ENCODE data around the gene PRKCE. TPM values are rescaled to one million over a fixed set of nuclear protein-coding genes. Genes with fewer than 3 reads are reported as not detected.
A peak's percentile ranks its signal among the peaks of the same experiment; 100 is the strongest.

PRKCE gene
- total and polyA plus RNA-seq, 11 donors: 4.1 to 22.3 (median 16.2) TPM

- Histone ChIP-seq H3K36me3 (no peaks in the 10 kb centered on the region), H3K27me3 (no peaks in the 10 kb centered on the region), H3K9me3 (no peaks in the 10 kb centered on the region), H3K27ac (peak overlapping the region in 7 of 12 donors; percentile 17 to 69 (median 50)), H3K4me3 (no peak overlapping the region), H3K4me1 (peaks cover 0 to 24% (median 11%) of the 10 kb centered on the region in 12 donors)
- DNase-seq (no peak), ATAC-seq (no peak)
- WGBS, 4 donors: 94 to 100% (median 97%) methylated on average over 5 of the region's 5 CpGs
- intact Hi-C loops (cut with DNase I): loop anchor here in 6 of 10 donors (2.0 to 10.0 kb wide), 6 partner anchors 61 to 223 kb away; partner anchors contain the start of gene EPAS1 (in 1 of the 6)
- TF ChIP-seq CTCF (IDR thresholded peaks at IDR 0.05) (no peak), POLR2A (IDR thresholded peaks at IDR 0.05) (no peak)
These were observed 580.2 kb downstream of the PRKCE start for GRCh38 chr2:46231721-46232120.

GRCh38 chr2:46232860-46233259, 581.4 kb downstream of the PRKCE start:
- no peak for TF ChIP-seq POLR2A (IDR thresholded peaks at IDR 0.05)
- no peak for TF ChIP-seq CTCF (IDR thresholded peaks at IDR 0.05)
- DNase-seq (no peak), ATAC-seq (no peak)
- no peaks in the 10 kb centered on the region for H3K9me3 ChIP-seq
- H3K36me3 ChIP-seq: no peaks in the 10 kb centered on the region
- H3K27ac ChIP-seq: no peak overlapping the region
- no peaks in the 10 kb centered on the region for H3K27me3 ChIP-seq
- intact Hi-C loops (cut with DNase I): loop anchor here in 5 of 10 donors (5.0 to 10.0 kb wide), 5 partner anchors 59 to 222 kb away; partner anchors contain the start of gene EPAS1 (in 1 of the 5)
- peaks cover 0 to 24% (median 11%) of the 10 kb centered on the region in 12 donors for H3K4me1 ChIP-seq
- H3K4me3 ChIP-seq: no peak overlapping the region
- 69 to 92% (median 72%) methylated on average over 4 to 7 of the region's 7 CpGs for WGBS, 4 donors

GRCh38 chr2:46236006-46236875, 584.8 kb downstream of the PRKCE start:
- DNase-seq: no peak
- H3K9me3 ChIP-seq: no peaks in the 10 kb centered on the region
- intact Hi-C loops (cut with DNase I): loop anchor here in 3 of 10 donors (10.0 kb wide), 2 partner anchors 129 to 219 kb away; no protein-coding TSS in a partner anchor
- no peak overlapping the region for H3K4me3 ChIP-seq
- H3K36me3 ChIP-seq: no peaks in the 10 kb centered on the region
- TF ChIP-seq POLR2A (IDR thresholded peaks at IDR 0.05) (no peak), CTCF (IDR thresholded peaks at IDR 0.05) (no peak)
- no peaks in the 10 kb centered on the region for H3K27me3 ChIP-seq
- no peak overlapping the region for H3K27ac ChIP-seq
- no peak for ATAC-seq
- WGBS, 4 donors: 83 to 93% (median 90%) methylated on average over 4 of the region's 4 CpGs
- peaks cover 0 to 8% (median 1%) of the 10 kb centered on the region in 12 donors for H3K4me1 ChIP-seq
